NCI-H1417 treated with DMSO at 0.1 percent for 48 hours (cell line): Measurements from ENCODE around the gene MAST2.
"Not testable (repeated sequence)": the region's sequence is repeated elsewhere in the genome, so short reads cannot be mapped to it uniquely, and the experiment has no call there.

Source experiments
- DNase-seq: peaks from one replicate; lab custom pipeline; 2025; lab: John Stamatoyannopoulos, UW

Gene MAST2

DNA sequence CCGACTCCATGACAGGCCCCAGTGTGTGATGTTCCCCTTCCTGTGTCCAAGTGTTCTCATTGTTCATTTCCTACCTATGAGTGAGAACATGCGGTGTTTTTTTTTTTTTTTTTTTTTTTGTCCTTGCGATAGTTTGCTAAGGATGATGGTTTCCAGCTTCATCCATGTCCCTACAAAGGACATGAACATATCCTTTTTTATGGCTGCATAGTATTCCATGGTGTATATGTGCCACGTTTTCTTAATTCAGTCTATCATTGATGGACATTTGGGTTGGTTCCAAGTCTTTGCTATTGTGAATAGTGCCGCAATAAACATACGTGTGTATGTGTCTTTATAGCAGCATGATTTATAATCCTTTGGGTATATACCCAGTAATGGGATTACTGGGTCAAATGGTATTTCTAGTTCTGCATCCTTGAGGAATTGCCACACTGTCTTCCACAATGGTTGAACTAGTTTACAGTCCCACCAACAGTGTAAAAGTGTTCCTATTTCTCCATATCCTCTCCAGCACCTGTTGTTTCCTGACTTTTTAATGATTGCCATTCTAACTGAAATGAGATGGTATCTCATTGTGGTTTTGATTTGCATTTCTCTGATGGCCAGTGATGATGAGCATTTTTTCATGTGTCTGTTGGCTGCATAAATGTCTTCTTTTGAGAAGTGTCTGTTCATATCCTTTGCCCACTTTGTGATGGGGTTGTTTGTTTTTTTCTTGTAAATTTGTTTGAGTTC, 54.5 kb downstream of the MAST2 start:
- DNase-seq, result not testable (repeated sequence)

DNA sequence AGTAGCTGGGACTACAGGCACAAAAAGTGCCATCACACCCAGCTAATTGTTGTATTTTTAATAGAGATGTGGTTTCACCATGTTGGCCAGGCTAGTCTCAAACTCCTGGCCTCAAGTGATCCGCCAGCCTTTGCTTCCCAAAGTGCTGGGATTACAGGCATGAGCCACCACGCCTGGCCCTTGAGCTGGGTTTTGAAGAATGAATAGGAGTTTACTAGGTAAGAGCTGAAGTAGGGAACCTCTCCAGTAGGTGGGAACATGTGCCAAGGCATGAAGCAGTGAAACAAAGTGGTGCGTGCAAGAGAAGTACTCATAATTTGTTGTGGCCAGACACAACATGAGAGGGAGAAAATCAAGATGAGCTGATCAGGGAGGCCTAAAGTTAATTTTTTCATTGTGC, 55.8 kb downstream of the MAST2 start:
- no peak for DNase-seq

DNA sequence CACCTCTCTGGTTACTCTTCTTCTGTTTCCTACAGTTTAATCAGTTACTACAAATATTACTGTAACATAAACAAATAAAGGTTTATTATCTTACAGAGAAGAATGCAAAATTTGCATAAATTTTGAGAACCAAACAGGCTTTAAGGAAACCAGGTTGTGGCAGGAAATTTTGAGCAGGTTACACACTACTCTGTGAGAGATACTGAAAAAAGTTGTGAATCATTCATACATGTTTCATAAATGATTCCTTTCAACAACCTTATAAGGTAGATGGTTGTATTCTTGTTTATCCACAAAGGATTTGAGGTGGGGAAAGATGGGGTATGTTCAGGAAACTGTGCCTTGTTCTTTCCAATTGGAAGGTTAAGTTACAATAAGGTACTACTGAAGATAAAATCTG, 58.6 kb downstream of the MAST2 start:
- no peak for DNase-seq

DNA sequence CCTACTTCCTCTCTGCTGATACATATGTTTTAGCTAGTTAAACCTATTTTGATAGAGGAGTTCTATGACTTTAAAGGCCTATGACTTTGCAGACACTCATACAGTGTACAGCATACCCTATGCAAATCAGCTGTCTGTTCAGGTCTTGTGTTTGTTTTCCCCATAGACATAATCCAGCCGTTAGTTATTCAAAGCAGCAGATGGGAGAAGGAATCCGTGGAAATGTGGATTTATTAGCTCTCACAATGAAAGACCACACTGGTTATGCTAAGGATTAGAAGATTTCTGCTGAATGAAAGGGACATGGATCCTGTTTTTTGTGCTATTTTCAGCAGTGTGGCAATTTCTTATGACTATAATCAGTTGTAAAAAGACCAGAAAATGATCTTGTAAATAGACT, 59.8 kb downstream of the MAST2 start:
- DNase-seq, result no peak

DNA sequence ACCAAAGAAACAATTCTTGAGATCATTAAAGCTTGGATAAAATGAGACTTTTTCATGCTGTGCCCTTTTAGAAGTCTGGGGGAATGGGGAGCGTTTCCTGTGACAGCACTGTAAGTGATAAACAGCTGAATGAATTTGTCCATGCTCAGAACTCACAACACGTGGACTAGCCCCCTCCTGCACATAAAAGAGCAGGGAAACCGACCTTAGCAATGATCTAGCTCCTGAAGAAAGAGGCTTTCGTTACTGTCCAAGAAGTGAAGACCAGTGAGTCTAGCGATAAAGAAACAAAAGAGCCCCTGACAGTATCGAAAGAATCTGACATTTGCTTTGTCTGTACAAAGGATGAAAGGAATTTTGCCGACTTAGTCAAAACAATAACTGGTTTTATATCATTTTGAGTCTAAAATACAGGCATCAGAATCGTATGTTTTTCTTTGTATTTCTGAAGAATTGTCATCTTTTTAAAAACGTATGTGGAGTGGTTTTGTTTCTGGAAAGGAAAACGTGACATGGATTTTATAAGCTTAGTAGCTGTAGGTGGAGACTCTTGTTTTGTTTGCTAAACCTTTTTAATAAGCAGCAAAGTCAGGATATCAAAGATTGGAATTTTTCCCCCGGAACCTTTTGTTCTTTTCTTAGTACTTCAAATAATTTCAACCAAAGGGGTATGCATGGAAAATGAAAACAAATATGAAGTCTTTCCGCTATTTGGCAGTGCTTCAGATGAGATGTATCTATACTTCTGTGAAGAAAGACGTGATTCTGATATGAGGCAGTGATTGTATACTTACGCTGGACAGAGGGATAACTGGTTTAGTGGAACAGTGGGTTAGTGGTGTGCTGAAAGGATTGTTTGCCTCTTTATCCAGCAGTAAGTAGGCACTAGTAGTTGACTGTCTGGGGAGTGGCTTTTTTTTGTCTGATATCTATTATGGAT, 61.0 kb downstream of the MAST2 start:
- no peak for DNase-seq

DNA sequence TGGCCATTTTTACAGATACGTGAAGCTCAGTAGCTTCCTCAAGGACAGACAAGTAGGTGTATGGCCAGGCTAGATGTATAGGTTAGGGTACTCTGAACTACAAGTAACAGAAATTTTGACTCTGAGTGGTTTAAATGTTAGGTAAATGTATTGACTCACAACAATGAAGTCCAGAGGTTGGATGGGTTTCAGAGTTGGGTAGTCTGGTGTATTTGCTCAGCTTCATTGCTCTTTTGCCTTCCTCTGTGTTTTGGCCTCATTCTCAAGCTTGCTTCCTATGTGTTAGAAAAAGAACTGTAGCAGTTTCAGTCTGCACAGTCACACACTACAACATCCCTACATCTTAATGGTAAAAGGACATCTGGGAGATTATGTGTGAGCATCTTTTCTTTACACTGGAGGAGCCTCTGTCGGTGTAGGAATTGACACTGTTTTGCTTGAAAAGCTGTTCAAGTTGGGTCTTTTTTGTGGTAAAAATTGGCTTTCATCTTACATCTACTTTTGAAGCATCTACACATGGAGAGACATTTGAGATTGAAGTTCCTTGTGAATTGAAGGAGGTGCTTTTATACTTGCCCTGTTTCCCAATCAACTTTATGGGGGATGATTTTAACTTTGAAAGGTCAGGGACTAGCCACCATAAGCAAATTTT, 64.4 kb downstream of the MAST2 start:
- DNase-seq, result no peak

DNA sequence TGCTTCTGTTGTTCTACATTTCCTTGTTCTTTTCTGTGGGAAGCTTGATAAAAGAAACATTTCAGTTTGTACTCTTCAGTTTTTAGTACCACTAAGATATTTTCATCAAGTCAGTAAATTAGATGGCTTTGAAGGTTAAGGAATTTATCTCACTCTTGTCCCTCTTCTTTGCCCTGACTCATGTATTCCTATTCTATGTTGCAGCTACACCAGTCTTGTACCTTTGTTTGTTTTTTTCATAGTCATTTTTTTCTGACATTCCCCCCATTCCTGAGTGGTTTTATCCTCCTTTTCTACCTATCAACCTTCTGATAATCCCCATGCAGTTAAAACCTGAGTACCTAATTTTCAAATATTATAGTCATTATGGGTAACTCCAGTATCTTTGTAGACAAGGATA, 65.4 kb downstream of the MAST2 start:
- DNase-seq, result no peak

DNA sequence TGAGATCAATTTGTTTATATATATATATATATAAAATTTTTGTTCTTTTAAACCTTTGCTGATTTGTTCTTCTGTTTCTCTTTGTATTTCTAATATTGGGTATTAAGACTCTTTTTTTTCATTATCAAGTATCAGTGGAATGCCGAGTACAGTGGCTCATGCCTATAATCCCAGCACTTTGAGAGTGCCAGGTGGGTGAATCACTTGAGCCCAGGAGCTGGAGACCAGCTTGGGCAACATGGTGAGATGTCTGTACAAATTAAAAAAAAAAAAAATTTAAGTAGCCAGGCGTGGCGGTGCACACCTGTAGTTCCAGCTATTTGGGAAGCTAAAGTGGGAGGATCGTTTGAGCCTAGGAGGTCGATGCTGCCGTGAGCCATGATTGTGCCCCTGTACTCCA, 67.1 kb downstream of the MAST2 start:
- DNase-seq, result no peak

DNA sequence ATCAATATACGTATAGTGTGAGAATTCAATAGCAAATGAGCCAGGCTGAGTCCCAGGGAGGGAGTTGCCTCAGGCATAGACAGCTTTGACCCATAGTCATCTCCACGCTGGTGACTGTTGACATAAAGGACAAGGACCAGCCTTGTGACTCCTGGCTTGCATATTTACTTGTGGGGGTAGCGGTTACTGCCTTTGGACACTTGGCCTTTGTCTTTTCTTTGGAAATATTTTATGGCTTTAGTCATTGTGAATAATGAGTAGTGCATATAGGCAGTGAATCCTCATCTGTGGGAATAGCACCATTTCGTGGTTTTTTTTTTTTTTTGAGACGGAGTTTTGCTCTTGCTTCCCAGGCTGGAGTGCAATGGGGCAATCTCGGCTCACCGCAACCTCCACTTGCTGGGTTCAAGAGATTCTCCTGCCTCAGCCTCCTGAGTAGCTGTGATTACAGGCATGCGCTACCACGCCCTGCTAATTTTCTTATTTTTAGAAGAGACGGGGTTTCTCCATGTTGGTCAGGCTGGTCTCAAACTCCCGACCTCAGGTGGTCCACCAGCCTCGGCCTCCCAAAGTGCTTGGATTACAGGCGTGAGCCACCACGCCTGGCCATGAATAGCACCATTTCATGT, 68.9 kb downstream of the MAST2 start:
- not testable (repeated sequence) for DNase-seq

DNA sequence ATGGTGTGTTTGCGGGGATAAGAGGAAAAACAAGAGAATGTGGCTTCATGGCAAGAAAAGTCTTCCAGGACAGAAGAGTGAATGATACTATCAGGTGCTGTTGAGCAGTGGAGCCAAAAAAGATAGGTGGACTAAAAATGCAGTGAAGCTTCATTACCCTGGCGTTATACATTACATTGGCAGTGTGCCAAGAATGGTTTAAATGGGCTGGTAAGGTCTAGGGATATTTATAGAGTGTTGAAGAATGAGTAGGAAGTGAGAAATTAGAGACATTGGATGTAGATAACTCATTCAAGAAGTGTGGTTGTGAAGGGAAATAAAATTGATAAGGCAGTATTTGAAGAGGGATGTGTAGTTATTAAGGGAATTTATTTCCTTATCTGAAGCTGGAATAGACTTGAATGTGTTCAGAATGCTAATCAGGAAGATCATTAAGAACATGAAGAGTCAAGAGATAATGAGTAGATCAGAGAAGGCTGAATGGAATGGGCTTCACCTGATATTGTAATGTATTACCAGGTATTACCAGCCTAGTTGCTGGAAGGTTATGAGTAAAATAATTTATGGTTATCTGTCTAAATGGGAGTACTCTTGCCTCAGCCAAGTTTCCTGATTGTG, 72.7 kb downstream of the MAST2 start:
- DNase-seq, result no peak

DNA sequence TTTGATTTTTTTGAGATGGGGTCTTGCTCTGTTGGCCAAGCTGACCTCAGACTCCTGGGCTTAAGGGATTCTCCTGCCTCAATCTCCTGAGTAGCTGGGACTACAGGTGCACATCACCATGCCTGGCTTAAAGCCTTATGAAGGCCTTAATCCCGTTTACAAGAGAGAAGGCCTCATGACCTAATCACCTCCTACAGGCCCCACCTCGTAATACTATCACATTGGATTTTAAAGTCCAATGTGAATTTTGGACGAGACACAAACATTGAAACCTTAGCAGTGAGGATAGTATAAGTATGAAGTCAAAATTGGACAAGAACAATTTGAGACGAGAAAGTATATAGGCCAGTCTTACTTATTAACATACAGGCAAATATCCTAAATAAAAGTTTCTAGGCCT, 73.9 kb downstream of the MAST2 start:
- no peak for DNase-seq

DNA sequence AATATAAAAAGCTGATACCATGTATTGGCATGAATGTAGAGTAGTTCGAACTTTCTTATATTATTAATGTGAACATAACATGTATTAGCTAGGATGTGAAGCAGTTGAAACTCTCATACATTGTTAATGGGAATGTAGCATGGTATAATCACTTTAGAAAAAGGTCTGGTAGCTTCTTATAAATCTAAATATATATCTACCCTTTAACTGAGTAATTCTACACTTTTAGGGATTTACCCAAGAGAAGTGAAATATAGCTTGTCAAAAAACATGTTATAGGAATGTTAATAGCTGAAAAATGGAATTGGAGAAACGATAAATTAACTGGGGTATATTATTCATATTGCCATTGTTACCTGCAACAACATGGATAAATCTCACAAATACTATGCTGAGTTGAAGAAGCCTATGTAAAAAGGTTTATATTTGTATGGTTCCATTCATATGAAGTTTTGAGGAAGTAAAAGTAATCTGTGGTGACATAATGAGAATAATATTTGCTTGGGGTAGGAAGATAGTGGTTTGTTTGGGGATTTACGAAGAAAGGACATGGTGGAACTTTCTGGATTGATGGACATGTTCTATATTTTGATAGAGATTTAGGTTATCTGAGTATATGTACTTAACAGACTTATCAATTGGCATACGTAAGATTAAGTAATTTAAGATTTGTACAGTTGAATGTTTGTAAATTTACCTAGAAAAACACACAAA, 76.6 kb downstream of the MAST2 start:
- no peak for DNase-seq

DNA sequence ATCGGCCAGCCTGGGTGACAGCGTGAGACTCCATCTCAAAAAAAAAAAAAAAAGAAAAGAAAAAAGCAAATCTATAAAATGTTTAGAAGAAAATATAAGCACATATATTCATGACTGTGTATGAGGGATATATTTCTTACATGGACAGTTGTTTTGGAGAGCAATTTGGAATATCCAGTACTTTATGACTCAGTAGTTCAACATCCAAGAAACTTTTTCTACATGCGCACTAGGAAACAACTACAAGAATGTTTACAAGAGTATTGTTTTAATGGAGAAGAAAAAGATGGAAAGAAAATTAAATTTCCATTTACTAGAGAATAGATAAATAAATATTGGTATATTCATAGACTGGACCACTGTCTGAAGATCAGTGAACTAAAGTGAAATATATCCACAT, 77.5 kb downstream of the MAST2 start:
- no peak for DNase-seq

DNA sequence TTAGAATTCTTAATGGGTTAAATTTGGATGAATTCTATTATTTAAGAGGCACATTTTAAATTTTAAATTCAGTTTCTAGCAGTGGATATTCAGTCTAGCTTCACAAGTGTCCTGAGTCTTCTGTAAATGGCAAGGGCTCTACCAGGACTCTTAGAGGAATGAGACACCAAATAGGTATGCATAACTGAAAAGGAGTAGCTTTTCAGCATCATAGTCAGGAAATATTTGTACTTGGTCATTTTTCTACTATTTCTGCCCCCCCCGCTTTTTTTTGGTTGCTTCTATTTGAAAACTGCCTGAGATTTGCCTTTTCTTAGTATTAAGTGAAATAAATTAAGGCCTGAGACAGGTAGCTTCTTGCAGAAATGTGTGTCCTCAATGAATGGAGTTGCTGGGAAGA, 80.2 kb downstream of the MAST2 start:
- no peak for DNase-seq

DNA sequence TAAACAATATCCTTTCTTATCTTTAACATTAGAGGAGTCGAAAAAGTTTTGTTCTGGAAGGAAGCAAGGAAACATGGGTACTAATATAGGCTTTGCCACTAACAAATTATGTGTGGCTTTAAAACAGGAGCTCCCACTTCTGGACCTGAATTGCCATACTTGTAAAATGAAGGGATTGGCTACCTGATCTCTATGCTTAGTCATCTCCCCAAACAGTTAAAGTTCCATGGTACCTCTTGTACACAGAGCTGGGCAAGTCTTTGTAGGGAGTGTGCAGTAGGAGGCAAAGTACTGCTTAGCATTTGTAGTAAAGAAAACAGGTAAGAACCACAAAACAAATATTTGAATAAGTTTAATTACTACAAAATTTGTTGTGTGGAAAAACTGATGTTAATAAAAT, 81.3 kb downstream of the MAST2 start:
- no peak for DNase-seq

DNA sequence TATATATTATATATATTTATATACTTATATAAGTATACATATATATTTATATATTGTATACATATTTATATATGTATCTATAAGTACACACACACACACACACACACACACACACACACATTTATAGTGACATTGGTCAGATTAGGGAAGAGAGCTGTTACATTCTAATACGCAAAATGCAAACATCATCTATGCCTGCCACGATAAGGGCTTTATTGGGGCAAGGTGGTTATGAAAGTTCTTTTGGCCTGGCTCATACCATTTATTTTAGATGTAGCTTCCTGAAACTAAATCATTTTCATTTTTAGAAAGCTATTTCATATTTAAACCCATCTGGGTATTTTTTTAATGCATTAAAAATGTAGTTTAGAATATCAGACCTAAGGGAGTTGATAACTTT, 82.8 kb downstream of the MAST2 start:
- DNase-seq, result no peak

DNA sequence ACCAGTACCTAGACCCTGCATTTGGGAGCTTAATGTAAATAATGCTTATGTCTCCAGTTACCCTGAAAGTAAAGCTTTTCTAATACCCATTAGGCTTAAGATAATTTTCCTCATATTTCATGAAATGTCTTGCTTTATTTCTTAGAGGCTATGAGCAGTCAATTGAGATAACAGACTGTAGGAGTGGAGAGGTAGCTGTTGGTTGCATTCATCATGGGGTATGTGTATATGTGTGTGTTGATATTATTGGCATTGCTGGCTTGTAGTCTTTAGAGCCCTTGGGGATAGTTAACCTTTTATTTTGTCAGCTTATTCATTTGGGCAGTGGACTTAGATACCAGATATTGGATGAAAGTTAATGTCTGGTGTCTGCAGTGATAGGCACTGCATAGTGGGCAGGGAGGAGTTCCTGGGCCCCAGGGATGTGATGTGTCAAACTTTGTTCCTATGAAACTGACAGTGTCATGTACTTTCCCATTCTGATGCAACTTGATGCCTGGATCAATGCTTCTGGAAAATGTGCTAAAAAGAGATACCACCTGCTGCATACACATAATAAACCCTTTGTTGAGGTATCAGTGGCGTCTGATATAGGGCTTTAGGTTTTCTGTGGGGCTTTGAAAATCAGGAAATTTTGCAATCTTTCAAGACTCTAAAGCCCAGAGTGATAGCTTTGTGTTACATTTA, 83.9 kb downstream of the MAST2 start:
- no peak for DNase-seq

DNA sequence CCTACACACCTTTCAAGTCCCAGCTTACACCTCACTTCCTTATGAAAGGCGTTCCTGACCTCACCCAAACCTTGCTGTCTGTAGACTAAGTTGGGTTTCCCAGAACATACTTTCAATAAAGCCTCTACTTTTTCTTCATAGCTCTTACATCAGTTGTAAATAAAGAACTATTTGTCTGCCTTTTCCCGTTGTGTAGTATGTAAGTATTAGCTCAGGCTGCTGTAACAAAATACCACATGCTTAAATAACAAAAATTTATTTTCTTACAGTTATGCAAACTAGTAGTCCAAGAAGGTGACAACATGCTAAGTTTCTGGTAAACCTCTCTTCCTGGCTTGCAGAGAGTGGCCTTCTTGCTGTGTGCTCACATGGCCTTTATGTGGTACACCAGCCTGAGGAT, 86.7 kb downstream of the MAST2 start:
- no peak for DNase-seq

DNA sequence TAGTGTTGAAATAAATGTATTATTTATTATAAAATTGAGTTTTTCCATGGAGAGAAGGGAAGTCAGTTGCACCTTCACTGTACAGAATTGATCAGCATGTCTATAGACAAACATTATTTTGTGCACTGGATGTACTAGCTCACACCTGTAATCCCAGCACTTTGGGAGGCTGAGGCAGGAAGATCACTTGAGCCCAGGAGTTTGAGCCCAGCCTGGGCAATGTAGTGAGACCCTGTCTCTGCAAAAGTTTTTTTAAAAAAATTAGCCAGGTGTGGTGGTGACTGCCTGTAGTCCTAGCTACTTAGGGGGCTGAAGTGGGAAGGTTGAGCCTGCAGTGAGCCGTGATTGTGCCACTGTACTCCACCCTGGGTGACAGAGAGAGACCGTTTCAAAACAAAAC, 87.7 kb downstream of the MAST2 start:
- no peak for DNase-seq

DNA sequence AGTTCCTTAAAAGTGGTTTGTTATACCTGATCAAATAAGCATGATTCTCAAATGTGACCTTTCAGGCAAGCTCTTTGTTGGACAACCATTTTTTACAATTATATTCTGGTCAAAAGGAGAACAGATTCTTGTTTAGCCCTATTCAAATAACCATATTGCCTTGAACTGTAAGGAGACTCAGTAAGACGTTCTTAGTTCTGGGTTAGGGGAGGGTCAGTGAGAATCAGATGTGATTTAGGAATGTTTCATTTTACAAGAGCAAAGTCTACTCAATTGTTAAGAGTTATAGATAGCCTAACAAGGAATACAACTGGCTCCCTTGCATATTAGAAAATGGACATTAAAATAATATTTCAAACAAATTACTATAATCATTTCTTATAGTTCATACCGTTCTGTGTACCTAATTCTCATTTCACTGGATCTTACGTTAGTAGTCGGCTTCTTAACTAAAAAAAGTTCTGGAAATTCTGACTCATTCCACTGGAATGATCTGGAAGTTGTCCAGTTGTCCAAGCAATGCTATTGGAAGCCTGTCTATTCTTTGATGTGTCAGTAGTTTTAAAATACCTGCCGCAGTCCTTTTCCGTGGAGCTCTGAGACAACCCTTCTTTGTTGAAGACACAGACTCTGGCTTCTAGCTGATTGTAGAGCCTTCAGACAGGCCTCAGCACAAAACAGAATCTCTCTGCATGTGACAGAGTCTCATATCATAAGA, 88.8 kb downstream of the MAST2 start:
- no peak for DNase-seq
